ENCODE data around the gene PKHD1. TPM values are rescaled to one million over a fixed set of nuclear protein-coding genes. Genes with fewer than 3 reads are reported as not detected.

Gene PKHD1
- total RNA-seq, 1 experiment from 2014 or later = 0.14 TPM

DNA sequence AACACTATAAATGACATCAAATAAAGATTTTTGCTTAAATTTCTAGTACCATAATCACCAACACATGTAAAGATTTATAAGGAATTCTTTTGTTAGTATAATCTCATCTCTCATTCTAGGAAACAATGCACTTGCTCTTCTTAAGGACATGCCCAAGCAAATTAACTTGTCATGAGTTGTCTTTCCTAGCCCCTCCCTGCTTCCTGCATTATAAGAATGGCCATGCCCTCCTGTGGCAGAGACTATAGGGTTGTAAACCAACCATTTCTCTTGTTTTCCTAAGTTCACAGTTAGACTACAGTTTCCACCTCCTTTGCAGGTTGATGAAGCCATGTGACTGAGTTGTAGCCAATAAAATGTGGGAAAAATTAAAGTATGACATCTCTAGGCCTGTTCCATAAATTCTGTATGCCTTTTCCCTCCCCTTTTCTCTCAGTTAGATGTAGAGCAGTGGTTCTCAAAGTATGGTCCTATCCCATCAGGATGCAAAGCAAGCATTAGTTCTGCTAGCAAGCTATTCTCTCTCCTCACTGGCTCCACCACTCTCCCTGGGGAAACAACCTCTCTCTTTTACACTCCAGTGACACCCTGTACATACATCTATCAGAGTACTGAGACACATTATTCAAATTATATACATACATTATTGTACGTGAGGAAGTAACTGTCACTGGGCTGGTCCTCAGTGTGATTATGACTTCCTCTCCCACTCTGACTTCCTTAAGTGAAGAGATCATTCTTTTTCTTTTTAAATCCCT lies 295.0 kb downstream of the PKHD1 start:
- DNase-seq = no peak
- no peaks in the 10 kb centered on the region for H3K36me3 ChIP-seq (replicated peaks; ENCODE audit: control insufficient read depth, insufficient read depth, low read length)
- no peaks in the 10 kb centered on the region for H3K27me3 ChIP-seq (ENCODE audit: control insufficient read depth, insufficient read depth, low read length)
- no peak overlapping the region for H3K4me3 ChIP-seq (ENCODE audit: insufficient read depth, low read depth, low read length)

DNA sequence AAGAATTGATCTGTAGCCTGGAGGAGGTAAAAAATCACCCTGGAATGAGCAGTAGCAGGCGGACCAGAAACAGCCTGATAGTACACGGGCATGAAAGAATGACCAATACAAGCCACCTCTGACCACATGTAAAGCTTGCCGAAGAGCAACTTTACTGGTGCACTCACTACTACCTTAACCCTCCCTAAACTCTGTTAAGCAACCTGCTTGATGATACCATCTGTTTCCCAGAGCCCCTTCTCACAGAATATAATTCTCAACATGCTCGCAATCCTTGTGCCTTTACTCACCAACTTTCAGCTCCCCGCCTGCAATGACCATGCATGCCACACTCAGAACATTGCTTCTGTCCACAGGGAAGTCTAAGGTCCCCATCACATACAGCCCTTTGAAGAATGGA lies 296.5 kb downstream of the PKHD1 start:
- Histone ChIP-seq H3K27me3 (ENCODE audit: control insufficient read depth, insufficient read depth, low read length) (no peaks in the 10 kb centered on the region), H3K4me3 (ENCODE audit: insufficient read depth, low read depth, low read length) (no peak overlapping the region), H3K36me3 (replicated peaks; ENCODE audit: control insufficient read depth, insufficient read depth, low read length) (no peaks in the 10 kb centered on the region)
- DNase-seq = no peak

DNA sequence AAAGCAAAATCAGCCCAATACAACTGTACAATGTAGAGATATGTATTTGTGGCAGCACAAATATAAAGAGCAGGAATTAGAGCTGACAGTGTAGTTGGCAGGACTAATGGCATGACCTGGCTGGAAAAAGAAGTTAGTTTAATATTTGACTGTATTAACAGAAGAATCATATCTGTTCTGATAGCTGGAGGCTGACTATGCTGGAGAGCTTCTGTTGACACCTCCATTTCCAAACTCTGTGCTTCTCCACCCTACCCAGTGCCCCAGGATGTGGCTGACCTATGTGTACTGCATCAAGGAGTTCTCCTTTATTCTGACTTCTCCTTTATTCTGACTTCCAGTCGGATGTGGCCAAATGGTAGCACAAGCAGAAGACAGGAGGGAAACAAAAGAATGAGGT lies 299.3 kb downstream of the PKHD1 start:
- H3K4me3 ChIP-seq (ENCODE audit: insufficient read depth, low read depth, low read length) = no peak overlapping the region
- no peaks in the 10 kb centered on the region for H3K36me3 ChIP-seq (replicated peaks; ENCODE audit: control insufficient read depth, insufficient read depth, low read length)
- no peaks in the 10 kb centered on the region for H3K27me3 ChIP-seq (ENCODE audit: control insufficient read depth, insufficient read depth, low read length)
- no peak for DNase-seq

DNA sequence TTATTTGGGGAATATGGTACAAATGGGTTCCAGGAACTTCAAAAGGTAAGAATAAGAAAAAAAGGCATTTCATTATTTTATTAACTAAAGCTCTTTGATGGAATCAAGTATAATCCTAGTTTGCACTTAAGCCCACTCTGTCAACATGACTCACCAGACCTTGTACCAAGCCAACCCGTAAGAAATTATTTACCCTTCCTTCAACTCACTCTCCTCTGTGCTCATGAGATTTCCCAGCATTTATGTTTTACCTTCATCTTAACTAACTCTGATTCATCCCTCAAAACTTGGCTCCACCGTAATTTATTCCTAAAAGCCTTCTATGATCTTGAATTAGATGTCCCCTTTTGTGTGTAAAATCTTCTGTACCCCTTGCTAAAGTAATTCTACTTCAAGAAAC lies 308.7 kb downstream of the PKHD1 start:
- H3K4me3 ChIP-seq (ENCODE audit: insufficient read depth, low read depth, low read length) = no peak overlapping the region
- no peaks in the 10 kb centered on the region for H3K27me3 ChIP-seq (ENCODE audit: control insufficient read depth, insufficient read depth, low read length)
- no peak for DNase-seq
- no peaks in the 10 kb centered on the region for H3K36me3 ChIP-seq (replicated peaks; ENCODE audit: control insufficient read depth, insufficient read depth, low read length)

DNA sequence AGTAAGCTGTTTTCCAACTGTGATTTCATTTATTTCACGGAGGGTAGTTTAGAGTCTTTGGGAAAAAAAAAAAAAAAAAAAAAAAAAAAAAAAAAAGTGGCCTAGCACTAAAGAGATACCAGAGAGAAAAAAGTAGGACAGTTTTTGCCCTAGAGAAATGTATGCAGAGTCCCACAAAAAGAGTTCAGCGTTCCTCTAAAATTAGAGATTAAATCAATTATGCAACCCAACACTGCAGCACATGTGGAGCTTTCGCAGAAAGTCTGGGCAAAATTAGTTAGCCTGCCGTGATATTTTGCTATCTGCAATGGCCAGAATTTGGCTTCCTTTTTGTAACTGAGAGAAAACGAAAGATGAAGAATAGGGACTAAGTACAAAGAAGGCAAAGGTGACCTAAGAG lies 309.8 kb downstream of the PKHD1 start:
- H3K36me3 ChIP-seq (replicated peaks; ENCODE audit: control insufficient read depth, insufficient read depth, low read length) = no peaks in the 10 kb centered on the region
- H3K4me3 ChIP-seq (ENCODE audit: insufficient read depth, low read depth, low read length) = no peak overlapping the region
- DNase-seq = no peak
- H3K27me3 ChIP-seq (ENCODE audit: control insufficient read depth, insufficient read depth, low read length) = no peaks in the 10 kb centered on the region

DNA sequence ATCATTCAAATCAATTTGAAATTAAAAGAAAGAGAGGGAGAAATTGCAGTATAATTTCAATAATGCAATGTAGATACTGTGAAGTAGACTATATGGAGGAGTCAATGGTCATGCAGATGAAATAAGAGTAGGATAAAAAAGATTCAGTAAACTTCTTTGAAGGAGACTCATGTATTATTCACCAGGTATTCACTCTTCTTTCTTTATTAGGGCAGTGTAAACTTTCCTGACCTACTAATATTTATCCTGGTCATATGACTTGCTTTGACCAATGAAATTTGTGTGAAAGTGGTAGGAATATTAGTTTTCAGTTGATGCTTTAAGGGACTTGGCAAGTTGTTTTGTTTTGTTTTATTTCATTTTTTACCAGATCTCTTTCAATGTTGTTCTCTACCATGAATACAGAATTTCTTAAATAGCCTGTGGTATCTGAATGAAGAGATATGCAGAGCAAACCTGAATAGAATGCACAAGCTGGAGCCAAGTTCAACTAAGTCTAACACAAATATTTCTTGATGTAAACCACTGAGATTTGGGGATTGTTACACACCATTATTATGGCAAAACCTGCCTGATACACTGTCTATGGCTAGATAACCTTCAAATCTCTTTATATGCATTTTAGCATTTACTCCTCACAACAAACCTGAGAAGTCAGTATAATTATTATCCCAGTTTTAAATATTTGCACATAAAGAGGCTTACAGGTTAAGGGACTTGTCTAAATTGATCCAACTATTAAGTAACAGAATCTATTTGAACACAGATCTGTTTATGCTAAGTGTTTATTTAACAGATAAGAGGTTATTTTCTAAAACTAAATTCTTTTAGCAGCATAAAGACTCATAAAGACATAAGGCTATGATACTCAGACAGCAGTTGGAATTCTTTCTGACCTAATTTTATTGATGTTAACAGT lies 311.2 kb downstream of the PKHD1 start:
- Histone ChIP-seq H3K4me3 (ENCODE audit: insufficient read depth, low read depth, low read length) (no peak overlapping the region), H3K36me3 (replicated peaks; ENCODE audit: control insufficient read depth, insufficient read depth, low read length) (no peaks in the 10 kb centered on the region), H3K27me3 (ENCODE audit: control insufficient read depth, insufficient read depth, low read length) (no peaks in the 10 kb centered on the region)
- DNase-seq = no peak

DNA sequence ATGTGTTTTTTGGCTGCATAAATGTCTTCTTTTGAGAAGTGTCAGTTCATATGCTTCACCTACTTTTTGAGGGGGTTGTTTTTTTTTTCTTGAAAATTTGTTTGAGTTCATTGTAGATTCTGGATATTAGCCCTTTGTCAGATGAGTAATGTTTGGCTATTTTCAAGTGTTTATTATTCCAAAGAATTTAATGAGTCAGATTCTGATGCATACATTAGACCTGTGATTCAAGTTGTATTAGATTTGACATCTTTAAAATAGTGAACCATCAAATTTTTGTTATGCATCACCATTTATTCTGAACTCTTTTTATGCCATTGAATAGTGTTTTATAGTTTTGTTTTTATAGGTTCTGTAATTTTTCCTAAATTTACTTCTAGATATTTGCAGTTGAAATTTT lies 319.3 kb downstream of the PKHD1 start:
- H3K27me3 ChIP-seq (ENCODE audit: control insufficient read depth, insufficient read depth, low read length) = no peaks in the 10 kb centered on the region
- no peaks in the 10 kb centered on the region for H3K36me3 ChIP-seq (replicated peaks; ENCODE audit: control insufficient read depth, insufficient read depth, low read length)
- DNase-seq = no peak
- H3K4me3 ChIP-seq (ENCODE audit: insufficient read depth, low read depth, low read length) = no peak overlapping the region

DNA sequence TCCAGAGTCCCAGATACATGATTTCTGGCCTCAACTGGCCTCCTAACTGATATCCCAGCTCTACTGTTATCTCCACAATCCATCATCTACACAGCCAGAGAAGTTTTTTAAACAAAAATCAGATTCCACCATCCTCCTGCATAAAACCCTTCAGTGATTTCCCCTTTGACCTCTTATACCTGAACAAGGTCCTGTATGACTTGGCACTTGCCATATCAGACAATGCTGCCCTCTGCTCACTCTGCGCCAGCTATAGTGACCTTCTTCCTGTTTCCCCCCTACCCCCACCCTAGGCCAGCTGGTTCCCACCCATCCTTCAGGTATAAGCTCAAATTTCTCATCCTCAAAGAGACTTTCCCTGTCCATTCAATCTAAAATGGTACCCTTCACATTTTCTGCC lies 322.2 kb downstream of the PKHD1 start:
- Histone ChIP-seq H3K36me3 (replicated peaks; ENCODE audit: control insufficient read depth, insufficient read depth, low read length) (no peaks in the 10 kb centered on the region), H3K4me3 (ENCODE audit: insufficient read depth, low read depth, low read length) (no peak overlapping the region), H3K27me3 (ENCODE audit: control insufficient read depth, insufficient read depth, low read length) (no peaks in the 10 kb centered on the region)
- DNase-seq = no peak

DNA sequence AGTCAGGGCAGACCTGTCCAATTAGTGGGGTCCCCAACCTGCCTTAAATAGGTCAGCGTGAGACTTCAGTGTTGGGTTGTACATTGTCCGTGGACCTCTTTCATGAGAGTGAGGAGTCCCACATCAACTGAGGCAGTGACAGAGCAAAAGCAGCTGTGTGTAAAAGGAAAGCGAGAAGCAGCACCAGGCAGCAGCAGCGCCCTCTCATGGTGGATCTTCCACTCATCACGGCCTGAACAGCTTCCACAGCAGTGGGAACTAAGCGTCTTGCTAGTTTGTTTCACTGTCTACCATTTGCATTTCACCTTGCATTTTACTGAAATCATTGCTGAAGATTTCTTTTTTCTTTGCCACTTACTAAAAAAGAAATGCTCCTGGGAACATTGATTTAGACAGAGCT lies 333.8 kb downstream of the PKHD1 start:
- DNase-seq = peak; percentile 6
- Histone ChIP-seq H3K4me3 (ENCODE audit: insufficient read depth, low read depth, low read length) (no peak overlapping the region), H3K27me3 (ENCODE audit: control insufficient read depth, insufficient read depth, low read length) (no peaks in the 10 kb centered on the region), H3K36me3 (replicated peaks; ENCODE audit: control insufficient read depth, insufficient read depth, low read length) (no peaks in the 10 kb centered on the region)

DNA sequence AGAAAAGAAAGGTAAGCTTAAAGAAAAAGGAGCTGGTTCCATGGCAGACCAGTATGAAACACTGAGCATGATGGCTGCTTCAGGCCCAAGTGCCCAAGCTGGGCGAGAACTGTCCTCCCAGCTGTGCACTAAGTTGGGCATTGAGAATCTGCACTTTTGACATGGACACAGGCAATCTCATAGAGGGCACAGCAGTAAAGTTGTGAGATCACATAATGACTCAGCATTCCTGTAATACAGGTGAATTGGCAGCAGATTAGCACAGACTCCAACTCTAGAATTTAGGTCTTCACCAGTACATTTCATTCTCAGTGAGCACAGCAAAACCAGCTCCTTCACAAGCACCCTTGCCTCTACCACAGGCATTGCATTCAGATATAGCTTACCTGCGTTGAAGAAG lies 343.4 kb downstream of the PKHD1 start:
- no peaks in the 10 kb centered on the region for H3K36me3 ChIP-seq (replicated peaks; ENCODE audit: control insufficient read depth, insufficient read depth, low read length)
- no peaks in the 10 kb centered on the region for H3K27me3 ChIP-seq (ENCODE audit: control insufficient read depth, insufficient read depth, low read length)
- H3K4me3 ChIP-seq (ENCODE audit: insufficient read depth, low read depth, low read length) = no peak overlapping the region
- DNase-seq = no peak

DNA sequence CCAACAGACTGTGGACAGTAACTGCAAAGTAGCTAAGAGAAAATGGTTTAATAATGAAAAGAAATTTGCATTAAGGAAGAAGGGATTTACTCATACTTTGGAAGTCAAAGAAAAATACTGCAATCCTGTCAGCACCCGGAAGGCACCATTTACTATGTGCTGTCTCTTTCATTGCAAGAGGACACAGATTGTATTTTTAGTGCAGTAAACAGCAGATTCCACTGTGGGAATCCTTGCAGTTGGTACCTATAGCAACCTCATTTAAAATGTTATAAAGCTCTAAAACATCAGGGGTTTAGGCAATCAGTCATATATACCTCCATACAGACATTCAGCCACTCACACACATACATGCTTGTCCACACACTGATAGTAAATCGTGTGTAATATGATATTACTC lies 346.8 kb downstream of the PKHD1 start:
- H3K27me3 ChIP-seq (ENCODE audit: control insufficient read depth, insufficient read depth, low read length) = no peaks in the 10 kb centered on the region
- no peaks in the 10 kb centered on the region for H3K36me3 ChIP-seq (replicated peaks; ENCODE audit: control insufficient read depth, insufficient read depth, low read length)
- DNase-seq = no peak
- H3K4me3 ChIP-seq (ENCODE audit: insufficient read depth, low read depth, low read length) = no peak overlapping the region

DNA sequence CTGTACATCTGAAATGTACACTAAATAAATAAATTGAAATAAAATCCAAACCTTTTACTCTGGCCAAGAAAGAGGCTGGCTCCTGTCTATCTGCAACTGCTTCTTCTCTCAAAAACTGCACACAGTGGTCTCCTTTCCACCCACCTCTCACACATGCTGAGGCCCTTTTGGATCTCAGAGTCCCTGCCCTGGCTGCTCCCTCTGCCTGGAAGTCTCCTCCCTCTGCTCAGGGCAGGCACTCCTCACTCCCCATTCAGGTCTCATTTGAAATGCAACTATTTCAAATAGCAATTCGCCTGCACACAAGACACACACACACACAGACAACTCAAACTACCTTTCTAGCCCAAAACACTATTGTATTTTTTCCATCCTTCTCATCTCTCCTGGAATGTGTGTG lies 348.8 kb downstream of the PKHD1 start:
- Histone ChIP-seq H3K36me3 (replicated peaks; ENCODE audit: control insufficient read depth, insufficient read depth, low read length) (no peaks in the 10 kb centered on the region), H3K4me3 (ENCODE audit: insufficient read depth, low read depth, low read length) (no peak overlapping the region), H3K27me3 (ENCODE audit: control insufficient read depth, insufficient read depth, low read length) (no peaks in the 10 kb centered on the region)
- DNase-seq = peak; percentile 5

DNA sequence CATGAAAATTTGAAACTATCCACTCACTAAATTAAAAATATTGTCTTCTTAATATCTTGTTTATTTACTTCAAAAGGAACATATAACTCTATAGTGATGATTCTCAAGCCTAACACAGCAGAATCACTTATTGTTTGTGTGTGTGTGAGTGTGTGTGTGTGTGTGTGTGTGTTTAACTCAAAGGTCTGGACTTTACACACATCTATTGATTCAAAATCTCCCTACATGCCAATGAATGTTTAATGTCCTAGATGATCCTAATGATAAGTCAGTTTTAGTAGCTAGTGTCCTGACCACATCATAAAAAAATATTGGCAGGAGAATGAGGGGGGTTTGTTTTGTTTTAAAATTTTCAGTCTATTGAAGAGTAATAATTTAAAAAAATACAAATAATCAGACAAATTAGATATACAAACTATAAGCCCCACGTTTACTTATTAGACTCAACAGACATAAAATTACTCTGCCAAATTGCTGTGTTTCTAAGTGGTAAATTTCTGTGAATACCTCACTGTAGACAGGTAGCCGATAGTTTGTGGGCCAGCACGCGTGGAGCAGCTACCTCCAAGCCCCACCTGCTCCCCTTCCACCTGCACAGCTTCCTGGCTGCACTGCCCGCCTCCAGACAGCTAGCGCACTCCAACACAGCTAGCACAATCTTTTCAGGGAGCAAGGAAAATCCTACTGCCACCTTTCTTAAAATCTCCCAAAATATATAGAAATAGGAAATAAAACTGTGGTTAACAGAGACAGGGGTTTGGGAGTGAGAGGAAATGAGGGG lies 349.6 kb downstream of the PKHD1 start:
- H3K4me3 ChIP-seq (ENCODE audit: insufficient read depth, low read depth, low read length) = no peak overlapping the region
- no peaks in the 10 kb centered on the region for H3K27me3 ChIP-seq (ENCODE audit: control insufficient read depth, insufficient read depth, low read length)
- H3K36me3 ChIP-seq (replicated peaks; ENCODE audit: control insufficient read depth, insufficient read depth, low read length) = no peaks in the 10 kb centered on the region
- no peak for DNase-seq

DNA sequence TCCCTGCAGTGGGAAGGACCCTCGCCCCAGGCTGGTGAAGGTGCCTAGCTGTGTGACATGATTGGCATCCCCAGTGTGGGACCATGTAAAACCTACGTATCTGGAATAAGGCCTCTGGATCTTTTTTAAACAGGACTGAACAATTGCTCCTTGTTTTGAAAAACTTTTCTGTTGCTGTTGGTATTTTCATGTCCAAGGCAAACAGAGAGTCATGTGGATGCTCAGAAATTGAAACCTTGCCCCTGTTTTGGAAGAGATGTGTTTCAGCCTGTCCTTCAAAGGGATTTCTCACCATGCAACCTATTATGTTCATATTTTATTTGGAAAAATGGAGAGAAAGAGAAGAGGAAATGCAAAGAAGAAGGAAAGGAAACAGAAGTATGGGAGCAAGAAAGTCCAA lies 362.3 kb downstream of the PKHD1 start:
- no peaks in the 10 kb centered on the region for H3K27me3 ChIP-seq (ENCODE audit: control insufficient read depth, insufficient read depth, low read length)

More for the DNA sequence above, 362.3 kb downstream of the PKHD1 start:
- no peaks in the 10 kb centered on the region for H3K36me3 ChIP-seq (replicated peaks; ENCODE audit: control insufficient read depth, insufficient read depth, low read length)
- DNase-seq = no peak
- no peak overlapping the region for H3K4me3 ChIP-seq (ENCODE audit: insufficient read depth, low read depth, low read length)
